Retinal pigment epithelial cell (primary cell): ENCODE data around the gene PSD2.
A peak's percentile ranks its signal among the peaks of the same experiment; 100 is the strongest.

ENCODE experiments used
- DNase-seq: peaks from one replicate; pipeline ENCODE4 v3.0.0-alpha.2; 2010; ENCODE audit warnings: low read depth
- H3K4me3 ChIP-seq: 2 replicates; pipeline ENCODE4 v1.5.1; 2011; ENCODE audit warnings: mild to moderate bottlenecking, low read length, control low read depth, moderate library complexity
- TF ChIP-seq, protein P1 (sequence below): conservative IDR thresholded peaks from 2 replicates; pipeline ENCODE4 v1.5.1; 2011; ENCODE audit warnings: low read depth, low read length, control low read depth, inconsistent platforms

The PSD2 gene

DNA sequence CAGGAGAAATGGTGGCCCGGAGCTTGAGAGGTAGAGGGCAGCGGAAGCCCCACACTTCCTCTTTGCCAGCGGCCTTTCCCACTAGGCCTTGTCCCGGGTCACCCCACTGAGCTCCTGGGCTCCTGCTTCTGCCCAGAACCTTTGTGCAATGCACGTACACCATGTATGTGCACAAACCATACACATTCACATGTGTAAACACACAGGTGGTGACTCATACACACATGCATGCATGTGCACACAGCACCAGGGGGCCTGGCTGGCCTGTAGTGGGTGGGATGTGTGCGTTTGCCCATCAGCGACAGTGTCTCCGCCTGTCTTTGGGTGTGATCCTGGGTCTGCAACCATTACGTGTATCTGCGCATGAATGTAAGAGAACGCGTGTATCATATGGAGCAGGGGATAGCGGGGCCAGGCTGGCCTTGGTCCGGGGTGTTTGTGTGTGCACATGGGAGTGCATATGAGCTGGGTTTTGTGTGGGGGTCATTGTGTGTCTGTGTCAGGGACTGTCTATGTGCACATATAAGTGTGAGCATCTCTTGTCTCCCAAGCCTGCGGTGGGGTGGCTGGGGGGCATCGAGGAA is 43.7 kb downstream of the PSD2 start:
- no peak overlapping the region for H3K4me3 ChIP-seq
- TF ChIP-seq, protein P1, sequence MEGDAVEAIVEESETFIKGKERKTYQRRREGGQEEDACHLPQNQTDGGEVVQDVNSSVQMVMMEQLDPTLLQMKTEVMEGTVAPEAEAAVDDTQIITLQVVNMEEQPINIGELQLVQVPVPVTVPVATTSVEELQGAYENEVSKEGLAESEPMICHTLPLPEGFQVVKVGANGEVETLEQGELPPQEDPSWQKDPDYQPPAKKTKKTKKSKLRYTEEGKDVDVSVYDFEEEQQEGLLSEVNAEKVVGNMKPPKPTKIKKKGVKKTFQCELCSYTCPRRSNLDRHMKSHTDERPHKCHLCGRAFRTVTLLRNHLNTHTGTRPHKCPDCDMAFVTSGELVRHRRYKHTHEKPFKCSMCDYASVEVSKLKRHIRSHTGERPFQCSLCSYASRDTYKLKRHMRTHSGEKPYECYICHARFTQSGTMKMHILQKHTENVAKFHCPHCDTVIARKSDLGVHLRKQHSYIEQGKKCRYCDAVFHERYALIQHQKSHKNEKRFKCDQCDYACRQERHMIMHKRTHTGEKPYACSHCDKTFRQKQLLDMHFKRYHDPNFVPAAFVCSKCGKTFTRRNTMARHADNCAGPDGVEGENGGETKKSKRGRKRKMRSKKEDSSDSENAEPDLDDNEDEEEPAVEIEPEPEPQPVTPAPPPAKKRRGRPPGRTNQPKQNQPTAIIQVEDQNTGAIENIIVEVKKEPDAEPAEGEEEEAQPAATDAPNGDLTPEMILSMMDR, result no peak
- DNase-seq, result no peak

DNA sequence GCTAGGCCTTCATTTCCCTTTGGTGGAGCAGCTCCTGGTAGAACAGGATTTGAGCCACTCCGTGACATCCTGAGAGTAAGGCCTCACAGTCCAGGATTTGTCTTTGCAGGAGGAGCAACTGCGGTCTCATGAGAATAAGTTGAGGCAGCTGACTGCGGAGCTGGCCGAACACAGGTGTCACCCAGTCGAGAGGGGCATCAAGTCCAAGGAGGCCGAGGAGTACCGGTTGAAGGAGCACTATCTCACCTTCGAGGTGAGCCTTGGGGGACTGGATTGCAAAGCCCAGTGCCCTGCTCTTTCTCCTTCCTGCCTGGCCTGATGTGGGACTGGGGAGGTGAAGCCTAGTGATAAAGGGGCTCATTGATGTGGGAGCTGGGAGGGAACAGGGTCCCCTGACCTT is 44.3 kb downstream of the PSD2 start:
- TF ChIP-seq, protein P1, result no peak

DNA sequence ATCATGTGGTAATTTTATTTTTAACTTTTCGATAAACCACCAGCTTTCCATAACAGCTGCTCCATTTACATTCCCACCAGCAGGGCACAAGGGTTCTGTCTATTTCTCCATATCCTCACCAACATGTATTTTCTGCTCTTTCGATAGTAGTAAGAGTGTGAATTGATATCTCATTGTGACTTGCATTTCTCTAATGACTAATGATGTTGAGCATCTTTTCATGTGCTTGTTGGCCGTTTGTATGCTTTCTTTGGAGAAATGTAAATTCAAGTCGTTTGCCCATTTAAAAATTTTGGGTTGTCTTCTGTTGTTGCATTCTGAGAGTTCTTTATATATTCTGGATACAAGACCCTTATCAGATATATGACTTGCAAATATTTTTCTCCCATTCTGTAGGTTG is 45.9 kb downstream of the PSD2 start:
- DNase-seq, result no peak
- TF ChIP-seq, protein P1, result peak; percentile 17
- H3K4me3 ChIP-seq, result no peak overlapping the region

More for the DNA sequence above, 44.3 kb downstream of the PSD2 start:
- no peak overlapping the region for H3K4me3 ChIP-seq
- DNase-seq, result no peak

DNA sequence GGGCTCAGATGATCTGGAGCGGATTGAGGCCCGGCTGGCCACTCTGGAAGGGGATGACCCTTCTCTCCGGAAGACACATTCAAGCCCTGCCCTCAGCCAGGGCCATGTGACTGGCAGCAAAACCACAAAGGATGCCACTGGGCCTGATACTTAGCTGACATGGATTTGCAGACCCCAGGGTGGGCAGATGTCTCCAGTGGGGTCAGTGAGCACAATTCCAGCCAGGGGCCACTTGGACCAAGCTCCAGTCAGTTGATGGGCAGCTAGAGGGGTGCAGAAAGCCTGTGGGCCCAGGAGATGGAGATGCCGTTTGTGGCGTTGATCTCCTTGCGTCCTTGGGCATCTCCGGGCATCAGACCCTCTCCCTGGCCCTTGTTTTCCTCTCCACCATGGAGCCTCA is 46.7 kb downstream of the PSD2 start:
- TF ChIP-seq, protein P1, result no peak
- no peak for DNase-seq

DNA sequence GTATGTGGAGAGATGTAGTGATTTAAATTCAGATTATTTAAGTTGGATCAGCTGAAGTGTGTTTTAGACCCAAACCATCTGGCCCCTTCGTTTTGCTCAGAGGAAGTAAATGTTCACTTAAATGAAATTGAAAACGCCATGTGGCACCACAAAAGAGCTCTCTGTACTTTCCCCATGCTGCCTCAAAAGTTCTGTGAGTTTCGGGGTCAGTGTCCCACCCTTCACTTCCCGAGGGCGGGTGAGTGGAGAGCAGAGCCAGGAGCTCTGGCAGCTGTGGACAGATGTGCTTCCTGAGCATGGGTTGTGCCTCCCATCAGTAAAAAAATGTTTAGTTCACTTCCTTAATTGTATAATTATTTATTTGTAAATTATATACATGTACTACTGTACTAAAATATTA is 48.4 kb downstream of the PSD2 start:
- DNase-seq, result no peak
- TF ChIP-seq, protein P1, result no peak
- no peak overlapping the region for H3K4me3 ChIP-seq

More for the DNA sequence above, 46.7 kb downstream of the PSD2 start:
- no peak overlapping the region for H3K4me3 ChIP-seq

DNA sequence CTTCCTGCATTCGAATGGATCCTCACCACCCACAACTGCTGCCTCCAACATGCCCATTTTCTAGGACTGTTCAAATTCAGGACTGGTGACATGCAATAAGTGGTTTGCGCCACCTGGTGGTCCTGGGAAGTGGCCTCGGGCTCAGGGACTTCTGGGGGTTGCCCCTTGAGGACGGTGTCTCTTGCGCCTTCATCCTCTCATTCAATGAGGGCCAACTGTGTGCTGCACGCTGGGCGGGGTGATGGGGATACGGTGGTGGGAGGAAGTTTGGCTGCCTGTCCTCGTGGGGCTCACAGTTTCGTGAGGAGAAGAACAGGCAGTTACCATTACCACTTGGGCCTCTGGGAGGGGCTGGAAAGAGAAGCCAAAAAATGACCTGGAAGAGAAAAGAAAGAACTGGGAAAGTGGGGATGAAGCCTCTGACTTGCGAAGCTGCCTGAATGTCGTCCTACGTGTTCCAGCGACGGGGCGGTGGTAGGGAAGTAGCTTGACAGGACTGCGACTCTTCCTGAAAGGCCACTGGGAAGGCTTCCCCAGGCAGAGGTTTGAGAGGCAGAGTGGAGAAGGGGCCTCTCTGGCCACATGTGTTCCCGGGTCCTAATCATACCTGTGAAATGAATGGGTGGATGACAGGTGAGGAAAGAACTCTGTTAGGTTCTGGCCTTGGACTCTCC is 49.0 kb downstream of the PSD2 start:
- peak; percentile 21 for DNase-seq
- TF ChIP-seq, protein P1, result peak; percentile 93
- H3K4me3 ChIP-seq, result no peak overlapping the region
